ENCODE data around the gene CFAP100. TPM values are rescaled to one million over a fixed set of nuclear protein-coding genes. Genes with fewer than 3 reads are reported as not detected.

CFAP100 gene
- total and polyA plus RNA-seq, 10 of the 15 experiments (the other 5 are each of a cell fraction or from before 2014, with no cell fraction given): 0.04 to 0.27 TPM; not detected in 8

DNA sequence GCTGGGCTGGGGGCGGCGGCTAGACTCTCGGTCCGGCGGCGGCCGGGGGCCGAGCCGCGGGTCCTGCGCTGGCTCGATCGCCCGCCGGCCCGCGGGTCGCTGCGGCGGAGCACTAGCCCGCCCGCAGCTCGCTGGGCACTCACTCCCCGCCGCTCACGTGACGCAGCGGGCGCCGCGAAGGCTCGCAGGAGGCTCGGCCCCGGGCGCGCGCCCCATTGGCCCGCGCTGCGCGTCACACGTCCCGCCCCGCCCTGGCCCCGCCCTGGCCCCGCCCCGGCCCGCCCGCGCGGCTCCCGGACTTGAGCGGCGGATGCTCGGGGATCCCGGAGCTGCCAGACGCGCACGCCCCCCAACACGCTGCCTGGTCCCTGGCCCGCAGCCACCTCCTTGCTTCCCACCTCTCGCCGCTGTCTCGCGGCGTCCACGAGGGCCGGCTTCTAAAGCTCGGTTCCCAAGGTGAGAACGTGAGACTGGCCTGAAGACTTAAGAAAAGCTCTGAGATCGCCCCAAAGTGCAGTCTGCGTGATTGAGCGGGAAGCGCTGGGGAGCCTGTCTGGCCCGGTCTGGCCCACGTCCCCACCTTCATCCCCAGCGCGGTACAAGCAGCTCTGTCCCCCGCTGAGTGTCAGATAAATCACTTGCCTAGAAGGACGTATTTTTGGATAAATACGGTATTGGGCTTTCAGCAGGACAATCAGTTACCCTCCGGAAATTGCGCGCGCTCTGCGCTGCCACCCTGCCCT is 37.2 kb upstream of the CFAP100 start, which contains the start of gene KLF15:
KLF15 (minus strand) TSS at position 114 of the 743 bp plus-strand sequence. CDS start 4,486 bp downstream, outside the sequence.
- peak within 1 kb of the TSS; percentile 75 for H3K4me2 ChIP-seq (ENCODE audit: control insufficient read depth, insufficient read depth)
- H4K20me1 ChIP-seq (ENCODE audit: control insufficient read depth, insufficient read depth): no peaks in the 10 kb centered on the region
- H3K79me2 ChIP-seq (ENCODE audit: control insufficient read depth, insufficient read depth, low read length): no peaks in the 10 kb centered on the region
- RAD21 ChIA-PET (ENCODE audit: unreplicated experiment): no interaction called here
- FAIRE-seq: no peak
- peaks cover 12 to 23% of the 10 kb centered on the region in 2 experiments for H3K27me3 ChIP-seq (replicated peaks in 1 of 2; ENCODE audit: control insufficient read depth in 2 of 2, insufficient read depth in 2 of 2, low read length in 1 of 2)
- H3K9ac ChIP-seq (ENCODE audit: control insufficient read depth, insufficient read depth, low read length): no peak within 1 kb of the TSS
- H3K9me3 ChIP-seq (replicated peaks; ENCODE audit: control insufficient read depth, insufficient read depth, low read length): no peaks in the 10 kb centered on the region
- no TSS peak for BruUV-seq (replicated peaks)
- no peak within 1 kb of the TSS for H3K27ac ChIP-seq (ENCODE audit: control insufficient read depth, insufficient read depth)
- CTCF ChIA-PET: no interaction called here
- H3K4me3 ChIP-seq: peak within 1 kb of the TSS; percentile 68; the same call in 1 of the 2 replicates
- in situ Hi-C loops (cut with MboI): no loop called here
- intact Hi-C loops (cut with micrococcal nuclease; ENCODE audit: unreplicated experiment): no loop called here
- POLR2A ChIA-PET: no interaction called here
- H3K36me3 ChIP-seq (ENCODE audit: control insufficient read depth in 2 of 2, insufficient read depth in 2 of 2, low read length in 1 of 2): no peaks in the 10 kb centered on the region
- peak; percentile 97 for ATAC-seq
- H3K4me1 ChIP-seq (ENCODE audit: control insufficient read depth, insufficient read depth, low read length): no peaks in the 10 kb centered on the region
- peak within 1 kb of the TSS; percentile 73; the same call in 1 of the 2 replicates for H2AFZ ChIP-seq (ENCODE audit: control insufficient read depth, low read depth, low read length)
- SMC1A ChIA-PET (ENCODE audit: uncharacterized antibody, unreplicated experiment): no interaction called here
- 5% methylated on average over 60 of the region's 86 CpGs for WGBS (ENCODE audit: insufficient coverage, insufficient replicate concordance, low lambda C conversion rate, missing lambda C conversion rate)
- no peak for DNase-seq (ENCODE audit: low read depth, low spot score)
- TF ChIP-seq HDAC2 (IDR thresholded peaks at IDR 0.05) (no peak), MEF2B (IDR thresholded peaks at IDR 0.05; ENCODE audit: partially characterized antibody, poor library complexity, severe bottlenecking) (no peak), ZSCAN29 (IDR thresholded peaks at IDR 0.05) (no peak), TCF3 (IDR thresholded peaks at IDR 0.05; ENCODE audit: borderline replicate concordance, insufficient read depth, low read depth, low read length) (no peak), IKZF1 (conservative IDR thresholded peaks at IDR 0.05) (peak; percentile 20; the same call in 1 of the 2 replicates), MTA3 (IDR thresholded peaks at IDR 0.05; ENCODE audit: borderline replicate concordance, low read length) (no peak), MYB (IDR thresholded peaks at IDR 0.05; ENCODE audit: borderline replicate concordance, low read depth, low read length) (no peak), SIX5 (IDR thresholded peaks at IDR 0.05; ENCODE audit: low read depth, low read length, severe bottlenecking) (no peak), YBX1 (IDR thresholded peaks at IDR 0.05) (no peak), ASH2L (IDR thresholded peaks at IDR 0.05; ENCODE audit: borderline replicate concordance, low read depth) (no peak), PAX5 (IDR thresholded peaks at IDR 0.05; ENCODE audit: borderline replicate concordance, low read depth, low read length) (no peak), CHD1 (IDR thresholded peaks at IDR 0.05; ENCODE audit: low read depth, low read length) (no peak), FOS (IDR thresholded peaks at IDR 0.05; ENCODE audit: borderline replicate concordance, extremely low read depth, insufficient read length) (no peak), CREM (IDR thresholded peaks at IDR 0.05; ENCODE audit: low read depth) (no peak), EGR1 (IDR thresholded peaks at IDR 0.05; ENCODE audit: borderline replicate concordance in 1 of 2, low read depth in 2 of 2, low read length in 2 of 2) (no peak), CREB1 (IDR thresholded peaks at IDR 0.05; ENCODE audit: low read depth) (no peak), NFIC (IDR thresholded peaks at IDR 0.05; ENCODE audit: low read depth, low read length) (no peak), HSF1 (IDR thresholded peaks at IDR 0.05; ENCODE audit: low read depth, low read length) (no peak), USF2 (IDR thresholded peaks at IDR 0.05; ENCODE audit: borderline replicate concordance, low read depth, low read length) (peak; percentile 31; the same call in 1 of the 2 replicates), BHLHE40 (IDR thresholded peaks at IDR 0.05; ENCODE audit: borderline replicate concordance in 1 of 2, low read depth in 2 of 2, low read length in 1 of 2) (peak; percentile 90 to 98), FOXK2 (IDR thresholded peaks at IDR 0.05) (no peak), PAX8 (IDR thresholded peaks at IDR 0.05) (no peak)
- TF ChIP-seq, protein P1, sequence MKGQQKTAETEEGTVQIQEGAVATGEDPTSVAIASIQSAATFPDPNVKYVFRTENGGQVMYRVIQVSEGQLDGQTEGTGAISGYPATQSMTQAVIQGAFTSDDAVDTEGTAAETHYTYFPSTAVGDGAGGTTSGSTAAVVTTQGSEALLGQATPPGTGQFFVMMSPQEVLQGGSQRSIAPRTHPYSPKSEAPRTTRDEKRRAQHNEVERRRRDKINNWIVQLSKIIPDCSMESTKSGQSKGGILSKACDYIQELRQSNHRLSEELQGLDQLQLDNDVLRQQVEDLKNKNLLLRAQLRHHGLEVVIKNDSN (IDR thresholded peaks at IDR 0.05; ENCODE audit: borderline replicate concordance, extremely low read length, insufficient read depth, low read depth, low read length): peak; percentile 87

All from GM12878 (cell line).